Muscle layer of duodenum (tissue), 2 donors: ENCODE results near the gene PTPN23.
"Not testable (repeated sequence)": the region's sequence is repeated elsewhere in the genome, so short reads cannot be mapped to it uniquely, and the experiment has no call there.

Experiments
- H3K27ac ChIP-seq: one replicate; pipeline ENCODE4 v1.7.0; 2013; ENCODE audit warnings: mild to moderate bottlenecking, low read length
- H3K27me3 ChIP-seq: one replicate; pipeline ENCODE4 v1.7.0; 2013; ENCODE audit warnings: low read depth, mild to moderate bottlenecking, control low read depth, low read length
- H3K36me3 ChIP-seq, 2 donors: one replicate each; pipeline ENCODE4 v1.7.0; 2013; ENCODE audit warnings: low read length in 2 of 2, control low read depth in 1 of 2, mild to moderate bottlenecking in 1 of 2; ENCODE audit not compliant: insufficient read depth in 2 of 2, control insufficient read depth in 1 of 2
- H3K4me1 ChIP-seq, 2 donors: one replicate each; pipeline ENCODE4 v1.7.0; 2013; ENCODE audit warnings: low read length in 2 of 2, mild to moderate bottlenecking in 2 of 2, control low read depth in 1 of 2, moderate library complexity in 1 of 2; ENCODE audit not compliant: insufficient read depth in 2 of 2, control insufficient read depth in 1 of 2
- H3K4me3 ChIP-seq, 2 donors: one replicate each; pipeline ENCODE4 v1.7.0; 2013; ENCODE audit warnings: low read length in 2 of 2, low read depth in 1 of 2, mild to moderate bottlenecking in 1 of 2
- H3K9me3 ChIP-seq, 2 donors: one replicate each; pipeline ENCODE4 v1.7.0; 2013; ENCODE audit warnings: low read length in 2 of 2, control low read depth in 1 of 2, mild to moderate bottlenecking in 1 of 2; ENCODE audit not compliant: control insufficient read depth in 1 of 2
- donor health status: healthy.

The PTPN23 gene

GRCh38 chr3:47434849-47435248 lies 54.0 kb downstream of the PTPN23 start:
- Histone ChIP-seq H3K27me3 (no peaks in the 10 kb centered on the region), H3K36me3 (peaks cover 27 to 40% of the 10 kb centered on the region in 2 donors), H3K4me1 (no peaks in the 10 kb centered on the region), H3K9me3 (no peaks in the 10 kb centered on the region), H3K4me3 (no peak overlapping the region), H3K27ac (no peak overlapping the region)

- no peaks in the 10 kb centered on the region for H3K4me1 ChIP-seq
- peaks cover 24 to 39% of the 10 kb centered on the region in 2 donors for H3K36me3 ChIP-seq
- H3K27me3 ChIP-seq = no peaks in the 10 kb centered on the region
- no peak overlapping the region for H3K4me3 ChIP-seq
- no peaks in the 10 kb centered on the region for H3K9me3 ChIP-seq
- H3K27ac ChIP-seq = no peak overlapping the region
Measured at GRCh38 chr3:47436180-47436579, 55.4 kb downstream of the PTPN23 start.

- H3K36me3 ChIP-seq = peaks cover 9 to 27% of the 10 kb centered on the region in 2 donors
- H3K27ac ChIP-seq = no peak overlapping the region
- peaks cover 6 to 11% of the 10 kb centered on the region in 2 donors for H3K4me1 ChIP-seq
- H3K27me3 ChIP-seq = no peaks in the 10 kb centered on the region
- no peaks in the 10 kb centered on the region for H3K9me3 ChIP-seq
- no peak overlapping the region for H3K4me3 ChIP-seq
Measured at GRCh38 chr3:47440131-47440530, 59.3 kb downstream of the PTPN23 start.

- H3K4me3 ChIP-seq = no peak overlapping the region
Measured at GRCh38 chr3:47441796-47442551, 61.2 kb downstream of the PTPN23 start.

GRCh38 chr3:47443611-47443995 lies 62.8 kb downstream of the PTPN23 start:
- Histone ChIP-seq H3K4me1 (peaks cover 6 to 11% of the 10 kb centered on the region in 2 donors), H3K27me3 (no peaks in the 10 kb centered on the region), H3K36me3 (peaks cover 9 to 22% of the 10 kb centered on the region in 2 donors), H3K9me3 (no peaks in the 10 kb centered on the region), H3K4me3 (no peak overlapping the region), H3K27ac (peak overlapping the region; percentile 88)

More at GRCh38 chr3:47441796-47442551, 61.2 kb downstream of the PTPN23 start:
- Histone ChIP-seq H3K9me3 (no peaks in the 10 kb centered on the region), H3K27me3 (no peaks in the 10 kb centered on the region), H3K27ac (peak overlapping the region; percentile 73), H3K36me3 (peaks cover 9 to 27% of the 10 kb centered on the region in 2 donors), H3K4me1 (peaks cover 6 to 11% of the 10 kb centered on the region in 2 donors)

- Histone ChIP-seq H3K27ac (peak overlapping the region; percentile 88), H3K4me3 (no peak overlapping the region), H3K4me1 (peaks cover 6 to 11% of the 10 kb centered on the region in 2 donors), H3K36me3 (peaks cover 9 to 22% of the 10 kb centered on the region in 2 donors), H3K9me3 (no peaks in the 10 kb centered on the region), H3K27me3 (no peaks in the 10 kb centered on the region)
Measured at GRCh38 chr3:47444103-47444502, 63.3 kb downstream of the PTPN23 start.

- no peaks in the 10 kb centered on the region for H3K27me3 ChIP-seq
- H3K36me3 ChIP-seq = no peaks in the 10 kb centered on the region
- no peak overlapping the region for H3K27ac ChIP-seq
Measured at GRCh38 chr3:47452453-47453215, 71.8 kb downstream of the PTPN23 start.

GRCh38 chr3:47455806-47456452 lies 75.1 kb downstream of the PTPN23 start:
- H3K27me3 ChIP-seq = no peaks in the 10 kb centered on the region
- no peaks in the 10 kb centered on the region for H3K4me1 ChIP-seq
- no peaks in the 10 kb centered on the region for H3K9me3 ChIP-seq
- H3K36me3 ChIP-seq = no peaks in the 10 kb centered on the region
- H3K4me3 ChIP-seq = no peak overlapping the region
- no peak overlapping the region for H3K27ac ChIP-seq

More at GRCh38 chr3:47452453-47453215, 71.8 kb downstream of the PTPN23 start:
- H3K4me1 ChIP-seq = no peaks in the 10 kb centered on the region
- H3K9me3 ChIP-seq = no peaks in the 10 kb centered on the region
- H3K4me3 ChIP-seq = no peak overlapping the region

GRCh38 chr3:47456984-47457383 lies 76.2 kb downstream of the PTPN23 start:
- Histone ChIP-seq H3K4me1 (no peaks in the 10 kb centered on the region), H3K27ac (no peak overlapping the region), H3K27me3 (no peaks in the 10 kb centered on the region), H3K4me3 (no peak overlapping the region), H3K9me3 (no peaks in the 10 kb centered on the region), H3K36me3 (no peaks in the 10 kb centered on the region)

- H3K27me3 ChIP-seq, H3K36me3 ChIP-seq, H3K27ac ChIP-seq, H3K4me1 ChIP-seq, H3K9me3 ChIP-seq, H3K4me3 ChIP-seq: not testable (repeated sequence)
Measured at GRCh38 chr3:47459534-47460085, 78.8 kb downstream of the PTPN23 start.
